ENCODE measurements around the gene SPOUT1. TPM values are rescaled to one million over a fixed set of nuclear protein-coding genes. Genes with fewer than 3 reads are reported as not detected.
"Not testable (repeated sequence)": the region's sequence is repeated elsewhere in the genome, so short reads cannot be mapped to it uniquely, and the experiment has no call there.

SPOUT1 gene
- total and polyA plus RNA-seq, 2 donors (not counting 1 experiment from before 2014, with no cell fraction given), result 73.0 to 86.4 TPM

DNA sequence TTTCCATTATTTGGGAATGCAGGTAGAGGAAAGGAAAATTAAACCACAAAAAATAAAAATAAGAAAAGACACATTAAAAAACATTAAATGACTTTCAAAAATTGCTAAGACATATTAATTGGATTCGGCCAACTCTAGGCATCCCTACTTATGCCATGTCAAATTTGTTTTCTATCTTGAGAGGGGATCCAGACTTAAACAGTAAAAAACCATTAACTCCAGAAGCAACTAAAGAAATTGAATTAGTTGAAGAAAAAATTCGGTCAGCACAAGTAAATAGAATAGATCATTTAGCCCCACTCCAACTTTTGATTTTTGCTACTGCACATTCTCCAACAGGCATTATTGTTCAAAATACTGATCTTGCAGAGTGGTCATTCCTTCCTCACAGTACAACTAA lies 23.1 kb upstream of the SPOUT1 start:
- WGBS (ENCODE audit: insufficient coverage), result no CpG with 5 or more reads among the region's 2 CpGs
- H3K27ac Mint-ChIP-seq; H3K27me3 Mint-ChIP-seq; H3K4me3 Mint-ChIP-seq; H4K20me1 ChIP-seq (ENCODE audit: control insufficient read depth, insufficient read depth, low read length, poor library complexity, severe bottlenecking); H3K4me1 ChIP-seq (ENCODE audit: control insufficient read depth in 2 of 2, insufficient read depth in 2 of 2, low read length in 2 of 2); intact Hi-C loops (cut with micrococcal nuclease); H3K4me3 ChIP-seq (ENCODE audit: control extremely low read depth in 1 of 5, extremely low read depth in 1 of 5, insufficient read depth in 1 of 5, low read depth in 2 of 5, low read length in 4 of 5); ATAC-seq (ENCODE audit: low read depth); H3K27me3 ChIP-seq (replicated peaks in 1 of 4; ENCODE audit: control extremely low read depth in 1 of 4, control insufficient read depth in 3 of 4, insufficient read depth in 4 of 4, low read length in 3 of 4); H3K9me3 Mint-ChIP-seq (ENCODE audit: insufficient read depth); H3K79me2 ChIP-seq (ENCODE audit: control insufficient read depth, insufficient read depth, low read length); H3K4me2 ChIP-seq (replicated peaks; ENCODE audit: low read depth, low read length, poor library complexity, severe bottlenecking); H3K4me1 Mint-ChIP-seq; DNase-seq; H3K27ac ChIP-seq (ENCODE audit: low read length in 2 of 2); H3K36me3 ChIP-seq (replicated peaks in 1 of 2; ENCODE audit: control extremely low read depth in 1 of 2, control insufficient read depth in 1 of 2, extremely low read depth in 1 of 2, insufficient read depth in 2 of 2, low read length in 1 of 2); POLR2A ChIA-PET; H2AFZ ChIP-seq (ENCODE audit: insufficient read depth, low read depth, low read length, poor library complexity, severe bottlenecking); H3K9ac ChIP-seq (ENCODE audit: low read length): not testable (repeated sequence)
- H3K9me3 ChIP-seq (ENCODE audit: control extremely low read depth in 1 of 3, control insufficient read depth in 2 of 3, insufficient read depth in 1 of 3, low read length in 2 of 3), result peaks cover 0 to 31% (median 4%) of the 10 kb centered on the region in 3 donors
- CTCF ChIA-PET, result interaction anchor here (1.2 kb wide), 1 partner anchor 76 kb away, joined by 4 read pairs; no protein-coding TSS in a partner anchor

DNA sequence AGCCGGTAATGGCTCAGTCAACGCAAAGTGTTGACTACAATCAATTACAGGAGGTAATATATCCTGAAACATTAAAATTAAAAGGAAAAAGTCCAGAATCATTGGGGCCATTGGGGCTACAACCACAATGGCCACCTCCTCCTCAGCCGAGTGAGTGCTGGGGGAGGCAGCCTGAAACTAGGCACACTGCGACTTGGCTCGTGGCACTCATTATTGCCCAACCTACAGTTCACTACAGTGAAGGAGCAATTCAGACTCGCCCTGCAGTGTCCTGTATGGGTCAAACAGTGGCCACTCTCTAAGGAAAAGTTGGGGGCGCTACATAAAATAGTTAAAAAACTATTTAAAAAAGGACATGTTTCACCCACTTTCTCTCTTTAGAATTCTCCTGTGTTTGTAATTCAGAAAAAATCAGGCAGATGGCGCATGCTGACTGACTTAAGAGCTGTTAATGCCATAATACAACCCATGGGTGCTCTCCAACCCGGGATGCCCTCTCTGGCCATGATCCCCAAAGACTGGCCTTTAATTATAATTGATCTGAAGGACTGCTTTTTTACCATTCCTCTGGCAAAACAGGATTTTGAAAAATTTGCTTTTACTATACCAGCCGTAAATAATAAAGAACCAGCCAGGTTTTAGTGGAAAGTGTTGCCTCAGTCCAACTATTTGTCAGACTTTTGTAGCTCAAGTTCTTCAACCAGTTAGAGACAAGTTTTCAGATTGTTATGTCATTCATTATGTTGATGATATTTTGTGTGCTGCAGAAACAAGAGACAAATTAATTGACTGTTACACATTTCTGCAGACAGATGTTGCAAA lies 22.4 kb upstream of the SPOUT1 start:
- H2AFZ ChIP-seq (ENCODE audit: insufficient read depth, low read depth, low read length, poor library complexity, severe bottlenecking); H3K4me3 ChIP-seq (ENCODE audit: control extremely low read depth in 1 of 5, extremely low read depth in 1 of 5, insufficient read depth in 1 of 5, low read depth in 2 of 5, low read length in 4 of 5); H3K9ac ChIP-seq (ENCODE audit: low read length); POLR2A ChIA-PET; H3K27ac Mint-ChIP-seq; intact Hi-C loops (cut with micrococcal nuclease); H3K27ac ChIP-seq (ENCODE audit: low read length in 2 of 2); H3K9me3 Mint-ChIP-seq (ENCODE audit: insufficient read depth); H3K27me3 Mint-ChIP-seq; H3K79me2 ChIP-seq (ENCODE audit: control insufficient read depth, insufficient read depth, low read length); ATAC-seq (ENCODE audit: low read depth); H3K4me2 ChIP-seq (replicated peaks; ENCODE audit: low read depth, low read length, poor library complexity, severe bottlenecking); H4K20me1 ChIP-seq (ENCODE audit: control insufficient read depth, insufficient read depth, low read length, poor library complexity, severe bottlenecking); H3K4me1 Mint-ChIP-seq; H3K36me3 ChIP-seq (replicated peaks in 1 of 2; ENCODE audit: control extremely low read depth in 1 of 2, control insufficient read depth in 1 of 2, extremely low read depth in 1 of 2, insufficient read depth in 2 of 2, low read length in 1 of 2); DNase-seq; H3K4me1 ChIP-seq (ENCODE audit: control insufficient read depth in 2 of 2, insufficient read depth in 2 of 2, low read length in 2 of 2); H3K4me3 Mint-ChIP-seq; H3K27me3 ChIP-seq (replicated peaks in 1 of 4; ENCODE audit: control extremely low read depth in 1 of 4, control insufficient read depth in 3 of 4, insufficient read depth in 4 of 4, low read length in 3 of 4): not testable (repeated sequence)
- CTCF ChIA-PET, result interaction anchor here (1.2 kb wide), 1 partner anchor 76 kb away, joined by 4 read pairs; no protein-coding TSS in a partner anchor
- WGBS (ENCODE audit: insufficient coverage), result 100% methylated on average over 6 of the region's 10 CpGs
- H3K9me3 ChIP-seq (ENCODE audit: control extremely low read depth in 1 of 3, control insufficient read depth in 2 of 3, insufficient read depth in 1 of 3, low read length in 2 of 3), result peaks cover 0 to 31% (median 4%) of the 10 kb centered on the region in 3 donors

DNA sequence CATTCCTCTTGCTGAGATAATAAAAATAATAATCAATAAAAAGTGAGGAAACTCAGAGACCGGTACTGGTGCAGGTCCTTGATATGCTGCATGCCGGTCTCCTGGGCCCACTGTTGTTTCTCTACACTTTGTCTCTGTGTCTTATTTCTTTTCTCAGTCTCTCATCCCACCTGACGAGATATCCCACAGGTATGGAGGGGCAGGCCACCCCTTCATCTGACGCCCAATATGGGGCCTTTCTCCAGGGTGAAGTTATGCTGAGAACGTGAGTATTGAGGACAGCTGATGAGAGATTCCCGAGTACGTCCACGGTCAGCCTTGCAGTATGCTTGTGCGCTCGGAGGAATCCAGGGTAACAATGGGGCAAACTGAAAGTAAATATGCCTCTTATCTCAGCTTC lies 21.4 kb upstream of the SPOUT1 start:
- H3K4me2 ChIP-seq (replicated peaks; ENCODE audit: low read depth, low read length, poor library complexity, severe bottlenecking); H3K4me3 ChIP-seq (ENCODE audit: control extremely low read depth in 1 of 5, extremely low read depth in 1 of 5, insufficient read depth in 1 of 5, low read depth in 2 of 5, low read length in 4 of 5); ATAC-seq (ENCODE audit: low read depth); intact Hi-C loops (cut with micrococcal nuclease); H3K36me3 ChIP-seq (replicated peaks in 1 of 2; ENCODE audit: control extremely low read depth in 1 of 2, control insufficient read depth in 1 of 2, extremely low read depth in 1 of 2, insufficient read depth in 2 of 2, low read length in 1 of 2); H3K9me3 Mint-ChIP-seq (ENCODE audit: insufficient read depth); H2AFZ ChIP-seq (ENCODE audit: insufficient read depth, low read depth, low read length, poor library complexity, severe bottlenecking); H3K27ac Mint-ChIP-seq; H4K20me1 ChIP-seq (ENCODE audit: control insufficient read depth, insufficient read depth, low read length, poor library complexity, severe bottlenecking); DNase-seq; H3K4me1 ChIP-seq (ENCODE audit: control insufficient read depth in 2 of 2, insufficient read depth in 2 of 2, low read length in 2 of 2); H3K27me3 Mint-ChIP-seq; CTCF ChIA-PET; H3K27me3 ChIP-seq (replicated peaks in 1 of 4; ENCODE audit: control extremely low read depth in 1 of 4, control insufficient read depth in 3 of 4, insufficient read depth in 4 of 4, low read length in 3 of 4); H3K9ac ChIP-seq (ENCODE audit: low read length); POLR2A ChIA-PET; H3K4me1 Mint-ChIP-seq; H3K4me3 Mint-ChIP-seq; H3K27ac ChIP-seq (ENCODE audit: low read length in 2 of 2): not testable (repeated sequence)
- peaks cover 11% of the 10 kb centered on the region for H3K79me2 ChIP-seq (ENCODE audit: control insufficient read depth, insufficient read depth, low read length)
- 93% methylated on average over 2 of the region's 10 CpGs for WGBS (ENCODE audit: insufficient coverage)
- peaks cover 0 to 31% (median 4%) of the 10 kb centered on the region in 3 donors for H3K9me3 ChIP-seq (ENCODE audit: control extremely low read depth in 1 of 3, control insufficient read depth in 2 of 3, insufficient read depth in 1 of 3, low read length in 2 of 3)

Measured in B cell (primary cell).